ENCODE results near the gene SOX6.
A peak's percentile ranks its signal among the peaks of the same experiment; 100 is the strongest.

The SOX6 gene

GRCh38 chr11:15943418-15944197 is 412.7 kb downstream of the SOX6 start:
- TF ChIP-seq CTCF (conservative IDR thresholded peaks at IDR 0.05; ENCODE audit: low read depth, low read length): no peak
- DNase-seq (ENCODE audit: low read depth): no peak
- no peak overlapping the region for H3K4me3 ChIP-seq (ENCODE audit: low read length)

GRCh38 chr11:15942936-15943335 is 413.4 kb downstream of the SOX6 start:
- no peak for TF ChIP-seq CTCF (conservative IDR thresholded peaks at IDR 0.05; ENCODE audit: low read depth, low read length)
- no peak overlapping the region for H3K4me3 ChIP-seq (ENCODE audit: low read length)

DNA sequence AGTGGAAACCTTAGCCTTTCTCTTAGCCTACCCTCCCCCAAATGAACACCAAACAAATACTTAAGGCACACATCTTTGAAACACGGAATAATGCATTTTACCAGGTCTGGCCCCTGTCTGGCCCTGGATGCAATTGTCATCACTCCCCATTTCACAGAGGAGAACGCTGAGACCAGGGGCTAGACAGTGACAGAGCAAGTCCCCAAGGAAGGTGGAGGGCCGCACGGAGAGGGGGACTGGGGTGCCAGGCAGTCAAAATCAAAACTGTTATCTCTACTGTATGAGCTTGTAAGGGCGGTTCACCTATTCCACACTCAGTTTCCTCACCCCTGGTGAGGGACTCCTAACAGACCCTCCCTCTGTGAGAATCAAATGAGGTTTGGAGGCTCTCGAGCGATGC is 414.2 kb downstream of the SOX6 start:
- DNase-seq (ENCODE audit: low read depth): no peak
- H3K4me3 ChIP-seq (ENCODE audit: low read length): no peak overlapping the region
- TF ChIP-seq CTCF (conservative IDR thresholded peaks at IDR 0.05; ENCODE audit: low read depth, low read length): no peak

More at GRCh38 chr11:15942936-15943335, 413.4 kb downstream of the SOX6 start:
- no peak for DNase-seq (ENCODE audit: low read depth)

DNA sequence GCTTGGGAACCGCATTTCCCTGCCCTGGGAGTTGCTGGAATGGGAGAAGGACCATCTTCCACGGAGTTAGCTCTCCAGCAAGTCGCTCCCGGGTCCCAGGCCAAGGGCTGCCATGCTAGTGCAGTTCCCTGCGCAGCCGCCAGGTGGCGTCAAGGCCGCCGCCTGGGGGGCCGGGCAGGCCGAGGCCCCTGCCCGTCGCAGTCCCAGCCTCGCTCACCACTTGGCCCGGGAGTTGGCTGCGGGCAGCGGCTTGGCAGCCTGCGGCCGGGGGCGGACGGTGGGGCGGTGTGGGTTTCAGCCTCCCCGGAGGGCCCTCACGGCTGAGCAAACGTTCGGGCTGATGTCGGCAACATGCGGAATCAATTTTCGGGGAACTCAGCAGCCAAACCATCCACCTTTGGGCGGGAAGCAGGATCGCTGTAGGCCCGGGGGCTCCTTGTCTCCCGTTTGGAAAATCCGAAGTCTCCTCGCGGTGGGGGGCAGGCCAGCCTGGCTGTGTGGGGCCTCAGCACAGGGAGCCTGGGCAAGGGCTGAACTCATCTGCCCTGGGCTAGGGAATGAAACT is 415.1 kb downstream of the SOX6 start:
- TF ChIP-seq CTCF (conservative IDR thresholded peaks at IDR 0.05; ENCODE audit: low read depth, low read length): peak; percentile 92
- no peak for DNase-seq (ENCODE audit: low read depth)
- H3K4me3 ChIP-seq (ENCODE audit: low read length): no peak overlapping the region

DNA sequence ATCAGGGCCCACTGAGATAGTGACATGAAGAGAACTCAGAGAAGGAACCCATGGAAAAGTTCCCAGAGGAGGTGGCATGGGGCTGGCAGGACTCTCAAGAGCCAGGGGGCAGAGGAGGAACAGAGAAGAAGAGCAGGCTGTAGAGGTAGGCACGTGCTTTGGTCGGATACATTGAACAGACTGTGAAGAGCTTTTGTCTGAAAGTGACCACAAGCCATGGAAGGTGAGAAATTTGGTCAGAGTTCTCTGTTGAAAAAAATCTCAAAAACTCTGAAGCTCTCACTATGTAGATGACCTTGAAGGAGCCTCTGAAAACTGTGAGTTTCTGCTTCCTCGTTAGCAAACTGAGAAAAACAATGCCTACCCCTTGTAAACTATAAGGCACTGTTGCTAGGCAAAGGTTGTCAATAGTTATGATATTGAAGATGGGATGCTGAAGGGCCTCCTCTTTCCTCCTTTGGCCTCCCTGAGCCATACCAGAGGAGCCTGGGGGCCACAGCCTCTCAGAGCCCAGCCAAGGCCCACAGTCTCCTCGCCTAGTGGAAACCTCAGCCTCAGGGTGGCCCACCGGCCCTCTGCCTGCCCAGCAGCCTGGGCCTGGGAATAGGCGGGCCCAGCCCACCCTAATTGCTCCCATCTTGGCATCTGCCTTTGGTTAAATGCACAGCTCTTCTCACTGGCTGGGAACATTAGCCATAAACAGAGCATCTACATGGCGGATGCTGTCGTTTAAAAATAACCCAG is 415.7 kb downstream of the SOX6 start:
- no peak for DNase-seq (ENCODE audit: low read depth)
- no peak for TF ChIP-seq CTCF (conservative IDR thresholded peaks at IDR 0.05; ENCODE audit: low read depth, low read length)
- H3K4me3 ChIP-seq (ENCODE audit: low read length): no peak overlapping the region

DNA sequence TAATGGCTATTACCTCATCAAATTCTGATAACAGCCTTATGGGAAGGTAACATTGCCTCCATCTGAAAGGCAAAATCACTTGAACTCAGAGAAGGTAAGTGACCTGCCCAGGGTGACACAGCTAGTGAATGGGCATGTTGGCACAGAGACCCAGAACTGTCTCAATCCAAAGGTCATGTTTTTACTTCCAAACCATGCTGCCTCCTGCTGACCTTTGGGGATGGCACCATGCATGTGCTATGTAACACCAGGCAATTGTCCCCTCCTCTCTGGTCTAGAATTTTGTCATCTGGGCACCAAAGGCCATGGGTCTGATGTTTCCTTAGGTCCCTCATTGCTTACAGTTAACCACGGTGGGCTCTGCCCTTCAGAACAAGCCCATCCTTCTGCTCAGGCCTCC is 417.4 kb downstream of the SOX6 start:
- no peak overlapping the region for H3K4me3 ChIP-seq (ENCODE audit: low read length)
- no peak for TF ChIP-seq CTCF (conservative IDR thresholded peaks at IDR 0.05; ENCODE audit: low read depth, low read length)
- no peak for DNase-seq (ENCODE audit: low read depth)
